B cell (primary cell): ENCODE measurements around the gene LAMA4. TPM values are rescaled to one million over a fixed set of nuclear protein-coding genes. Genes with fewer than 3 reads are reported as not detected.

ENCODE experiments used
- ATAC-seq: fragments of 200-7000 bp; cut with Tn5 transposase; one replicate; pipeline ENCODE4 v1.10.0; 2021; ENCODE audit warnings: low read depth, mild to moderate bottlenecking, moderate number of reproducible peaks, moderate library complexity
- CTCF ChIA-PET: fragments of 350-600 bp; sonication (Branson Sonifier 250); formaldehyde crosslinking; loops from one replicate; lab custom pipeline; 2021; ENCODE audit warnings: antibody characterized with exemption, inconsistent platforms; lab: Charles Lee
- POLR2A ChIA-PET: fragments of 350-600 bp; sonication (Branson Sonifier 250); formaldehyde crosslinking; loops from one replicate; lab custom pipeline; 2021; ENCODE audit warnings: antibody characterized with exemption; lab: Charles Lee
- DNase-seq: peaks from one replicate; pipeline ENCODE4 v3.0.0; 2013
- H2AFZ ChIP-seq: 2 replicates; pipeline ENCODE4 v1.6.1; 2012; ENCODE audit warnings: mild to moderate bottlenecking, low read depth, low read length; ENCODE audit not compliant: insufficient read depth, poor library complexity, severe bottlenecking
- H3K27ac ChIP-seq, 2 donors: 1 replicate in 1 of 2; 2 replicates in 1 of 2; pipeline ENCODE4 v1.5.1; 2012 to 2013; ENCODE audit warnings: low read length in 2 of 2, mild to moderate bottlenecking in 2 of 2, moderate library complexity in 1 of 2
- H3K27me3 ChIP-seq, 4 experiments: fragments of 200-600 bp in 1 of 4; sonication (generic) in 1 of 4; replicated peaks in 1 of 4; 1 replicate in 2 of 4; 2 replicates in 2 of 4; pipeline versions ENCODE4 v1.6.1 to v1.7.0; 2013 to 2016; ENCODE audit warnings: low read length in 3 of 4, mild to moderate bottlenecking in 2 of 4, mixed read lengths in 1 of 4, moderate library complexity in 1 of 4; ENCODE audit not compliant: insufficient read depth in 4 of 4, control insufficient read depth in 3 of 4; ENCODE audit errors: control extremely low read depth in 1 of 4
- H3K36me3 ChIP-seq, 2 experiments: replicated peaks in 1 of 2; 1 replicate in 1 of 2; 2 replicates in 1 of 2; pipeline versions ENCODE4 v1.6.1 to v1.7.1; 2013; ENCODE audit warnings: low read length in 1 of 2; ENCODE audit not compliant: insufficient read depth in 2 of 2, control insufficient read depth in 1 of 2; ENCODE audit errors: control extremely low read depth in 1 of 2, extremely low read depth in 1 of 2
- H3K4me1 ChIP-seq, 2 donors: fragments of 200-600 bp in 1 of 2; sonication (generic) in 1 of 2; 1 replicate in 1 of 2; 2 replicates in 1 of 2; pipeline versions ENCODE4 v1.5.1 to v1.6.1; 2013 to 2017; ENCODE audit warnings: low read length in 2 of 2; ENCODE audit not compliant: control insufficient read depth in 2 of 2, insufficient read depth in 2 of 2
- H3K4me2 ChIP-seq: replicated peaks from 2 replicates; pipeline ENCODE3; 2012; ENCODE audit warnings: mild to moderate bottlenecking, low read depth, low read length; ENCODE audit not compliant: poor library complexity, severe bottlenecking
- H3K4me3 ChIP-seq, 5 experiments: fragments of 200-600 bp in 1 of 5; sonication (generic) in 1 of 5; 1 replicate in 3 of 5; 2 replicates in 2 of 5; pipeline versions ENCODE4 v1.5.1 to v1.7.0; 2011 to 2016; ENCODE audit warnings: low read length in 4 of 5, mild to moderate bottlenecking in 4 of 5, low read depth in 2 of 5, control low read depth in 1 of 5, moderate library complexity in 1 of 5; ENCODE audit not compliant: insufficient read depth in 1 of 5; ENCODE audit errors: control extremely low read depth in 1 of 5, extremely low read depth in 1 of 5
- H3K79me2 ChIP-seq: fragments of 200-600 bp; sonication (generic); one replicate; pipeline ENCODE4 v1.6.0; 2016; ENCODE audit warnings: low read length; ENCODE audit not compliant: control insufficient read depth, insufficient read depth
- H3K9ac ChIP-seq: fragments of 200-600 bp; sonication (generic); 2 replicates; pipeline ENCODE4 v1.6.1; 2017; ENCODE audit warnings: mild to moderate bottlenecking, low read length, moderate library complexity
- H3K9me3 ChIP-seq, 3 donors: one replicate each; pipeline versions ENCODE4 v1.6.1 to v1.7.1; 2013; ENCODE audit warnings: low read length in 2 of 3; ENCODE audit not compliant: control insufficient read depth in 2 of 3, insufficient read depth in 1 of 3; ENCODE audit errors: control extremely low read depth in 1 of 3
- H4K20me1 ChIP-seq: 2 replicates; pipeline ENCODE4 v1.6.0; 2012; ENCODE audit warnings: mild to moderate bottlenecking, low read length; ENCODE audit not compliant: insufficient read depth, control insufficient read depth, poor library complexity, severe bottlenecking
- H3K27ac Mint-ChIP-seq: one replicate; pipeline ENCODE4 v1.8.0; 2021; ENCODE audit warnings: mixed read lengths
- H3K27me3 Mint-ChIP-seq: one replicate; pipeline ENCODE4 v1.8.0; 2021; ENCODE audit warnings: mixed read lengths
- H3K4me1 Mint-ChIP-seq: one replicate; pipeline ENCODE4 v1.8.0; 2021; ENCODE audit warnings: mixed read lengths
- H3K4me3 Mint-ChIP-seq: one replicate; pipeline ENCODE4 v1.8.0; 2021; ENCODE audit warnings: mixed read lengths
- H3K9me3 Mint-ChIP-seq: one replicate; pipeline ENCODE4 v1.8.0; 2022; ENCODE audit warnings: mixed read lengths; ENCODE audit not compliant: insufficient read depth
- CTCF ChIP-seq: fragments of 200-600 bp; IDR thresholded peaks from one replicate; pipeline ENCODE4 v1.8.0; 2022; ENCODE audit warnings: antibody characterized with exemption, mild to moderate bottlenecking
- EZH2 ChIP-seq: IDR thresholded peaks from 2 replicates; pipeline ENCODE4 v1.6.1; 2012; ENCODE audit warnings: borderline replicate concordance, low read depth, mild to moderate bottlenecking, moderate library complexity, low read length; ENCODE audit not compliant: insufficient read depth, poor library complexity, severe bottlenecking
- WGBS: methylation state at CpG from one replicate; pipeline ENCODE4 v1.1.5; 2013; ENCODE audit warnings: missing lambda C conversion rate; ENCODE audit not compliant: insufficient coverage; 5-methylcytosine and 5-hydroxymethylcytosine counted together
- intact Hi-C: fragments of 100-400 bp; cut with micrococcal nuclease; formaldehyde crosslinking; loops from one replicate; pipeline ENCODE4 v1.10.0; 2022
- polyA plus RNA-seq: library from polyadenylated mRNA; depleted of rRNA; stranded (reverse); fragments of >200 nt; gene quantifications from 2 replicates; pipeline ENCODE4 v1.2.3, GENCODE V29; 2012
- total RNA-seq, 2 donors: library from RNA; stranded (reverse); fragments of 120-200 nt in 1 of 2; gene quantifications; 1 replicate in 1 of 2; 2 replicates in 1 of 2; pipeline versions ENCODE4 v1.2.3 to v1.2.4, GENCODE V29; 2013 to 2022

Gene LAMA4
- total and polyA plus RNA-seq, 2 donors (not counting 1 experiment from before 2014, with no cell fraction given) = not detected

GRCh38 chr6:112122756-112123155 is 131.6 kb downstream of the LAMA4 start:
- intact Hi-C loops = no loop called here
- H3K4me1 Mint-ChIP-seq = no peaks in the 10 kb centered on the region
- Histone ChIP-seq H2AFZ (no peak overlapping the region), H4K20me1 (no peaks in the 10 kb centered on the region), H3K4me2 (no peak overlapping the region), H3K4me1 (no peaks in the 10 kb centered on the region), H3K79me2 (no peaks in the 10 kb centered on the region), H3K27me3 (no peaks in the 10 kb centered on the region), H3K9ac (no peak overlapping the region), H3K9me3 (no peaks in the 10 kb centered on the region), H3K36me3 (no peaks in the 10 kb centered on the region), H3K4me3 (no peak overlapping the region), H3K27ac (no peak overlapping the region)
- no peak overlapping the region for H3K4me3 Mint-ChIP-seq
- 20% methylated on average over 1 of the region's 2 CpGs for WGBS
- no peak for TF ChIP-seq EZH2
- no peak for TF ChIP-seq CTCF
- no peak for ATAC-seq
- ChIA-PET POLR2A (no interaction called here), CTCF (no interaction called here)
- H3K9me3 Mint-ChIP-seq = no peaks in the 10 kb centered on the region
- H3K27ac Mint-ChIP-seq = no peak overlapping the region
- H3K27me3 Mint-ChIP-seq = peaks cover 18% of the 10 kb centered on the region
- DNase-seq = no peak

- Histone ChIP-seq H3K4me3 (no peak overlapping the region), H3K27me3 (peaks cover 0 to 4% (median 2%) of the 10 kb centered on the region in 4 experiments), H3K79me2 (no peaks in the 10 kb centered on the region), H3K4me1 (no peaks in the 10 kb centered on the region), H3K9ac (no peak overlapping the region), H3K27ac (no peak overlapping the region), H2AFZ (no peak overlapping the region), H4K20me1 (no peaks in the 10 kb centered on the region), H3K36me3 (no peaks in the 10 kb centered on the region), H3K9me3 (no peaks in the 10 kb centered on the region), H3K4me2 (no peak overlapping the region)
- DNase-seq (no peak), ATAC-seq (no peak)
- no peaks in the 10 kb centered on the region for H3K4me1 Mint-ChIP-seq
- H3K27me3 Mint-ChIP-seq = peaks cover 16% of the 10 kb centered on the region
- TF ChIP-seq EZH2 = no peak
- TF ChIP-seq CTCF = no peak
- CTCF ChIA-PET = no interaction called here
- POLR2A ChIA-PET = no interaction called here
- intact Hi-C loops = no loop called here
- no peak overlapping the region for H3K4me3 Mint-ChIP-seq
- H3K9me3 Mint-ChIP-seq = no peaks in the 10 kb centered on the region
- H3K27ac Mint-ChIP-seq = no peak overlapping the region
Measured at GRCh38 chr6:112118034-112118433, 136.3 kb downstream of the LAMA4 start.
